Effector memory CD8-positive, alpha-beta T cell (primary cell): ENCODE measurements around the gene ABCG8.
"Not testable (repeated sequence)": the region's sequence is repeated elsewhere in the genome, so short reads cannot be mapped to it uniquely, and the experiment has no call there.

Experiments used
- ATAC-seq: fragments of 150-1000 bp; cut with Tn5 transposase; replicated peaks from 2 replicates; pipeline ENCODE4 v1.10.0; 2021; ENCODE audit warnings: mild to moderate bottlenecking, moderate library complexity
- DNase-seq, 3 experiments: peaks; one replicate each; pipeline ENCODE4 v3.0.0; 2021
- H3K27ac Mint-ChIP-seq, 2 donors: one replicate each; pipeline ENCODE4 v1.8.0; 2022; ENCODE audit warnings: mild to moderate bottlenecking in 2 of 2, mixed read lengths in 2 of 2, moderate library complexity in 2 of 2
- H3K27me3 Mint-ChIP-seq, 2 donors: one replicate each; pipeline ENCODE4 v1.8.0; 2022; ENCODE audit warnings: mixed read lengths in 2 of 2
- H3K36me3 Mint-ChIP-seq: one replicate; pipeline ENCODE4 v1.8.0; 2022; ENCODE audit warnings: mild to moderate bottlenecking, moderate library complexity, mixed read lengths; ENCODE audit not compliant: insufficient read depth
- H3K4me1 Mint-ChIP-seq, 2 donors: one replicate each; pipeline ENCODE4 v1.8.0; 2022; ENCODE audit warnings: low read depth in 2 of 2, mixed read lengths in 2 of 2
- H3K4me3 Mint-ChIP-seq, 2 donors: one replicate each; pipeline ENCODE4 v1.8.0; 2022; ENCODE audit warnings: mild to moderate bottlenecking in 2 of 2, mixed read lengths in 2 of 2, moderate library complexity in 2 of 2
- H3K9me3 Mint-ChIP-seq, 2 donors: one replicate each; pipeline ENCODE4 v1.8.0; 2022; ENCODE audit warnings: mixed read lengths in 2 of 2

Gene ABCG8

GRCh38 chr2:43894743-43895142, 56.0 kb downstream of the ABCG8 start:
- peaks cover 67% of the 10 kb centered on the region for H3K36me3 Mint-ChIP-seq
- no peaks in the 10 kb centered on the region for H3K27me3 Mint-ChIP-seq

GRCh38 chr2:43896906-43897305, 58.1 kb downstream of the ABCG8 start:
- peaks cover 77% of the 10 kb centered on the region for H3K36me3 Mint-ChIP-seq
- H3K4me1 Mint-ChIP-seq = no peaks in the 10 kb centered on the region
- no peak for ATAC-seq
- no peak overlapping the region for H3K4me3 Mint-ChIP-seq
- DNase-seq = no peak
- no peaks in the 10 kb centered on the region for H3K27me3 Mint-ChIP-seq
- H3K27ac Mint-ChIP-seq = no peak overlapping the region
- H3K9me3 Mint-ChIP-seq = no peaks in the 10 kb centered on the region

More at GRCh38 chr2:43894743-43895142, 56.0 kb downstream of the ABCG8 start:
- Mint-ChIP-seq H3K27ac (no peak overlapping the region), H3K9me3 (no peaks in the 10 kb centered on the region), H3K4me3 (no peak overlapping the region), H3K4me1 (no peaks in the 10 kb centered on the region)
- DNase-seq (no peak), ATAC-seq (no peak)

GRCh38 chr2:43897492-43897891, 58.7 kb downstream of the ABCG8 start:
- Mint-ChIP-seq H3K4me3 (no peak overlapping the region), H3K27ac (no peak overlapping the region), H3K36me3 (peaks cover 73% of the 10 kb centered on the region), H3K4me1 (no peaks in the 10 kb centered on the region), H3K27me3 (no peaks in the 10 kb centered on the region), H3K9me3 (no peaks in the 10 kb centered on the region)
- DNase-seq (no peak), ATAC-seq (no peak)

GRCh38 chr2:43898134-43898837, 59.5 kb downstream of the ABCG8 start:
- Mint-ChIP-seq H3K36me3 (peaks cover 65% of the 10 kb centered on the region), H3K4me3 (no peak overlapping the region), H3K9me3 (no peaks in the 10 kb centered on the region), H3K4me1 (no peaks in the 10 kb centered on the region), H3K27ac (no peak overlapping the region), H3K27me3 (no peaks in the 10 kb centered on the region)
- DNase-seq (no peak), ATAC-seq (no peak)

- peak overlapping the region in 1 of 2 donors; percentile 23 for H3K27ac Mint-ChIP-seq
Measured at GRCh38 chr2:43898838-43899346, 60.1 kb downstream of the ABCG8 start.

GRCh38 chr2:43899589-43899988, 60.8 kb downstream of the ABCG8 start:
- H3K4me3 Mint-ChIP-seq = no peak overlapping the region
- no peaks in the 10 kb centered on the region for H3K27me3 Mint-ChIP-seq
- peaks cover 66% of the 10 kb centered on the region for H3K36me3 Mint-ChIP-seq
- ATAC-seq (no peak), DNase-seq (no peak)
- H3K4me1 Mint-ChIP-seq = no peaks in the 10 kb centered on the region
- H3K9me3 Mint-ChIP-seq = no peaks in the 10 kb centered on the region
- H3K27ac Mint-ChIP-seq = peak overlapping the region in 1 of 2 donors; percentile 23

More at GRCh38 chr2:43898838-43899346, 60.1 kb downstream of the ABCG8 start:
- ATAC-seq = no peak
- Mint-ChIP-seq H3K27me3 (no peaks in the 10 kb centered on the region), H3K4me3 (no peak overlapping the region), H3K9me3 (no peaks in the 10 kb centered on the region), H3K4me1 (no peaks in the 10 kb centered on the region), H3K36me3 (peaks cover 59% of the 10 kb centered on the region)
- no peak for DNase-seq

GRCh38 chr2:43905371-43905803, 66.6 kb downstream of the ABCG8 start:
- Mint-ChIP-seq H3K36me3 (peaks cover 50% of the 10 kb centered on the region), H3K9me3 (no peaks in the 10 kb centered on the region)

GRCh38 chr2:43905871-43906270, 67.1 kb downstream of the ABCG8 start:
- ATAC-seq (no peak), DNase-seq (no peak)
- peaks cover 50% of the 10 kb centered on the region for H3K36me3 Mint-ChIP-seq
- H3K27ac Mint-ChIP-seq = no peak overlapping the region
- peaks cover 0 to 4% of the 10 kb centered on the region in 2 donors for H3K4me1 Mint-ChIP-seq
- no peaks in the 10 kb centered on the region for H3K27me3 Mint-ChIP-seq
- H3K4me3 Mint-ChIP-seq = no peak overlapping the region
- H3K9me3 Mint-ChIP-seq = no peaks in the 10 kb centered on the region

More at GRCh38 chr2:43905371-43905803, 66.6 kb downstream of the ABCG8 start:
- H3K27me3 Mint-ChIP-seq = no peaks in the 10 kb centered on the region
- no peak overlapping the region for H3K27ac Mint-ChIP-seq
- no peak overlapping the region for H3K4me3 Mint-ChIP-seq
- no peak for ATAC-seq
- no peak for DNase-seq
- H3K4me1 Mint-ChIP-seq = peaks cover 0 to 4% of the 10 kb centered on the region in 2 donors

- H3K4me3 Mint-ChIP-seq = no peak overlapping the region
- no peak overlapping the region for H3K27ac Mint-ChIP-seq
- H3K36me3 Mint-ChIP-seq = peaks cover 50% of the 10 kb centered on the region
Measured at GRCh38 chr2:43906448-43907109, 67.8 kb downstream of the ABCG8 start.

GRCh38 chr2:43911136-43911790, 72.5 kb downstream of the ABCG8 start:
- not testable (repeated sequence) for H3K9me3 Mint-ChIP-seq, ATAC-seq, H3K27ac Mint-ChIP-seq, DNase-seq, H3K4me3 Mint-ChIP-seq, H3K27me3 Mint-ChIP-seq, H3K4me1 Mint-ChIP-seq
- H3K36me3 Mint-ChIP-seq = peaks cover 50% of the 10 kb centered on the region

More at GRCh38 chr2:43906448-43907109, 67.8 kb downstream of the ABCG8 start:
- Mint-ChIP-seq H3K27me3 (no peaks in the 10 kb centered on the region), H3K4me1 (peaks cover 0 to 4% of the 10 kb centered on the region in 2 donors), H3K9me3 (no peaks in the 10 kb centered on the region)
- ATAC-seq (no peak), DNase-seq (no peak)

GRCh38 chr2:43924463-43924862, 85.7 kb downstream of the ABCG8 start:
- H3K9me3 Mint-ChIP-seq = no peaks in the 10 kb centered on the region
- ATAC-seq (no peak), DNase-seq (no peak)
- H3K27ac Mint-ChIP-seq = no peak overlapping the region
- no peak overlapping the region for H3K4me3 Mint-ChIP-seq
- H3K27me3 Mint-ChIP-seq = no peaks in the 10 kb centered on the region
- H3K4me1 Mint-ChIP-seq = peaks cover 3 to 13% of the 10 kb centered on the region in 2 donors
- peaks cover 40% of the 10 kb centered on the region for H3K36me3 Mint-ChIP-seq

- H3K36me3 Mint-ChIP-seq = peaks cover 33% of the 10 kb centered on the region
- no peak for DNase-seq
- no peak overlapping the region for H3K4me3 Mint-ChIP-seq
- H3K27ac Mint-ChIP-seq = no peak overlapping the region
- H3K4me1 Mint-ChIP-seq = peaks cover 7 to 18% of the 10 kb centered on the region in 2 donors
- H3K27me3 Mint-ChIP-seq = no peaks in the 10 kb centered on the region
- ATAC-seq = no peak
- H3K9me3 Mint-ChIP-seq = no peaks in the 10 kb centered on the region
Measured at GRCh38 chr2:43925431-43925830, 86.7 kb downstream of the ABCG8 start.

GRCh38 chr2:43927442-43927841, 88.7 kb downstream of the ABCG8 start:
- peak overlapping the region; percentile 57 to 73 for H3K4me3 Mint-ChIP-seq
- peaks cover 25% of the 10 kb centered on the region for H3K36me3 Mint-ChIP-seq
- DNase-seq = no peak
- H3K9me3 Mint-ChIP-seq = no peaks in the 10 kb centered on the region
- peak overlapping the region; percentile 84 to 93 for H3K27ac Mint-ChIP-seq
- H3K4me1 Mint-ChIP-seq = peaks cover 7 to 18% of the 10 kb centered on the region in 2 donors
- no peaks in the 10 kb centered on the region for H3K27me3 Mint-ChIP-seq
- peak; percentile 8 for ATAC-seq
